Left kidney (tissue), 2 donors: ENCODE data around the gene DEPP1. TPM values are rescaled to one million over a fixed set of nuclear protein-coding genes. Genes with fewer than 3 reads are reported as not detected.

Experiments
- DNase-seq: peaks from one replicate; pipeline ENCODE4 v3.0.0-alpha.2; 2013
- polyA plus RNA-seq: library from polyadenylated mRNA; unstranded; fragments of 120-200 nt; gene quantifications from one replicate; pipeline ENCODE4 v1.2.1, GENCODE V29; 2013; ENCODE audit not compliant: insufficient read length

The DEPP1 gene
- polyA plus RNA-seq, 1 donor: 5.5 TPM

- no peak for DNase-seq
Observed at GRCh38 chr10:44955413-44956070, 23.1 kb downstream of the DEPP1 start.

- no peak for DNase-seq
Observed at GRCh38 chr10:44954962-44955361, 23.6 kb downstream of the DEPP1 start.

GRCh38 chr10:44954042-44954441, 24.6 kb downstream of the DEPP1 start:
- no peak for DNase-seq

GRCh38 chr10:44952779-44953231, 25.8 kb downstream of the DEPP1 start:
- DNase-seq: no peak

GRCh38 chr10:44951576-44952226, 26.9 kb downstream of the DEPP1 start:
- DNase-seq: no peak

GRCh38 chr10:44950326-44951225, 28.0 kb downstream of the DEPP1 start:
- no peak for DNase-seq

GRCh38 chr10:44949915-44950314, 28.7 kb downstream of the DEPP1 start:
- DNase-seq: no peak

- no peak for DNase-seq
Observed at GRCh38 chr10:44949127-44949802, 29.3 kb downstream of the DEPP1 start.

GRCh38 chr10:44948642-44949041, 30.0 kb downstream of the DEPP1 start:
- DNase-seq: no peak

- DNase-seq: no peak
Observed at GRCh38 chr10:44947371-44948152, 31.0 kb downstream of the DEPP1 start.

GRCh38 chr10:44946205-44946604, 32.4 kb downstream of the DEPP1 start:
- no peak for DNase-seq

- DNase-seq: no peak
Observed at GRCh38 chr10:44944354-44944753, 34.3 kb downstream of the DEPP1 start.

- DNase-seq: no peak
Observed at GRCh38 chr10:44939691-44940401, 38.8 kb downstream of the DEPP1 start.

- no peak for DNase-seq
Observed at GRCh38 chr10:44938956-44939355, 39.7 kb downstream of the DEPP1 start.

GRCh38 chr10:44937196-44938005, 41.2 kb downstream of the DEPP1 start:
- DNase-seq: no peak

- no peak for DNase-seq
Observed at GRCh38 chr10:44936314-44936975, 42.2 kb downstream of the DEPP1 start.

- no peak for DNase-seq
Observed at GRCh38 chr10:44935966-44936295, 42.7 kb downstream of the DEPP1 start.

- no peak for DNase-seq
Observed at GRCh38 chr10:44935201-44935965, 43.2 kb downstream of the DEPP1 start.
